Hematopoietic multipotent progenitor cell treated with erythropoietin and hydrocortisone succinate and interleukin-3 and kit ligand, for 4 days (in vitro differentiated cells): ENCODE results near the gene POU4F1.

Experiments used
- DNase-seq: peaks from one replicate; pipeline ENCODE4 v3.0.0-alpha.2; 2015

The POU4F1 gene

DNA sequence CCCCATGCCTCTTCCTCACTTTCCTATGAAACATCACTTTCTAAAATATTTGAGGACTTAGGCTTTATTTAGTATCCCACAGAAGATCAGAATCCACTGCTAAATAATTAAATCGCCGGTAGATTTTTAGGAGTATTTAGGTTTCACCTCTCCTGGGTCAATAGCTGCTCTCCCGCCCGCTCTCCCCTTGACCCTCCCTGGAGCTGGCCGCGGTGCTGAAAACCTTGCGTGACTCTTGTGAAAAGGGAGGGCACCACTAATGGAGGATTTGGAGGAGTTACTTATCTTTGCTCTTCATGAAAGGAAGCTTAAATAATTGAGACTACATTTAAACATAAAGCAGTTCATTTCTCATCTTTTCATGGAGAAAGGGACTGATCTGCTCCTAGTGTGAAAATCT, 14.1 kb downstream of the POU4F1 start:
- DNase-seq = peak; percentile 82

- no peak for DNase-seq
Measured at GRCh38 chr13:78587395-78587794, 16.0 kb downstream of the POU4F1 start.

DNA sequence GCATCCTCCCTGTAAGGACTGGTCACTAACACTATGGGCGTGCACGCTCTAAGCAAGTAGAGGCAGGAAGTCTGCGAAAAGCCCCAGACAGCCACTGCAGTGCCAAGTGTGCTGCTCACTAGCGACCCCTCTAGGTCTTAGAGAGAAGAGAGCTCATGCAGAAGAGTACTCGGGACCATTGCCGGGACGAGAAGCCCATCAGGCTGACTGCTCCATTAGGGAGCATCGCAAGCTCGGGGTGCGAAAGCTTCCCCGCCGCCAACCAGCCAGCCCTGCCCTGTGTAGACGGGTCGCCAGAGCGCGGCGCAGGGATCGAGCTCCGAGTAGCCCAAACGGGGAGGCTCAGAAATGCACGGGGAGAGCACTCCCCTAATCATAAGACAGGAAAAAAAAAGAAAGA, 16.6 kb downstream of the POU4F1 start:
- no peak for DNase-seq

- DNase-seq = no peak
Measured at GRCh38 chr13:78576261-78576660, 27.1 kb downstream of the POU4F1 start.

GRCh38 chr13:78572459-78572858, 30.9 kb downstream of the POU4F1 start:
- DNase-seq = no peak

GRCh38 chr13:78569029-78569428, 34.3 kb downstream of the POU4F1 start:
- no peak for DNase-seq

DNA sequence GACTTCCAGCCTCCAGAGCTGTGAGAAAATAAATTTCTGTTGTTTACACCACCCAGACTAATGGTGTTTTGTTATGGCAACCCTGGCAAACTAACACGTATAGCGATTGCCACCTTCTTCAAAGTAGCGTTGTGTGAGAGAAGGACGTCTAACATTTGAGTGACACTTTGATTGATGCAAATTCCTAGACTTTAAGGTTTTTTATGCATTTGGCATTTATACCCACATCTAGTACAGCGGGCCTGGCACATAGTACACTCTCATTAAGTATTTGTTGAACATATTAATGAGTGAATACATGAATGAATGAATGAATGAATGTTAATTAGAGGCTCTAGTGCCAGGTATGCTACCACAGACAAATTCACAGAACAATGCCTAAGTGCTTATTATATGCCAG, 36.7 kb downstream of the POU4F1 start:
- DNase-seq = no peak

DNA sequence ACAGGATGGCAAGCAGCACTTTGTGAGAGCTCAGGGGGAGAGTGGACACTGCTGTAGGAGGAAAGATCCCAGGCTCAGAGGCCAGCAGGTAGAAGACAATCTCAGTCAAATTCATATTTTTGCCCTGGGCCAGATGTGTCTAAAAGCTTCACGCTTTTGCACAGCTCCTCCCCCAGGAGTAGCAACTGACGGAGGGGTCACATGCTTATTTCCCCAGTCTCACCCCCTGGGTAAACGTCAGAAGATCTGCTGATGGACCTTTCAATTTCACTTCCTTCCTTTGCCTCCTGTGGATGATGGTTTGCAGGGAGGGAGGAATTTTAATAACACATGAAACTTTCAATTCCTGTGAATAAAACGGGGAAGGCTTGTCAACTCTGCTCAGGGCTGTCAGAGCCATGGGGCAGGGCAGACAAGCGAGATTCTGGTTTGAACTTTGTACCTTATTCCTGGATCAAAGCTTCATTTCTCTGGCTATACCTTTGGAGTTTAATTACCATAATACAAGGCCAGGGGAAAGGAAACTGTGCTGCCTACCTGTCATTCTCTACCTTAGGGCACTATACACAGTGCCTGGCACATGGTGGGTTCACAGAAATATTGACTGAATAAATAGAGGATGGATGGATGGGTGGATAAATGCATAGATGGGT, 41.0 kb downstream of the POU4F1 start:
- no peak for DNase-seq
